HG03196 (cell line): Measurements from ENCODE around the gene NCAPG2.

Source experiments
- ATAC-seq: cut with Tn5 transposase; IDR thresholded peaks from one replicate; pipeline ENCODE4 v1.9.1; 2021; ENCODE audit not compliant: unreplicated experiment

NCAPG2 gene

GRCh38 chr7:158606129-158606528, 98.5 kb downstream of the NCAPG2 start:
- ATAC-seq, result no peak

- ATAC-seq, result no peak
Measured at GRCh38 chr7:158603773-158604755, 100.5 kb downstream of the NCAPG2 start.

- no peak for ATAC-seq
Measured at GRCh38 chr7:158602905-158603772, 101.5 kb downstream of the NCAPG2 start.

GRCh38 chr7:158602041-158602440, 102.6 kb downstream of the NCAPG2 start:
- ATAC-seq, result no peak

GRCh38 chr7:158601090-158601489, 103.5 kb downstream of the NCAPG2 start:
- ATAC-seq, result no peak

- no peak for ATAC-seq
Measured at GRCh38 chr7:158596745-158597144, 107.9 kb downstream of the NCAPG2 start.

- ATAC-seq, result no peak
Measured at GRCh38 chr7:158596309-158596708, 108.3 kb downstream of the NCAPG2 start.

- no peak for ATAC-seq
Measured at GRCh38 chr7:158595068-158595467, 109.5 kb downstream of the NCAPG2 start.

GRCh38 chr7:158592541-158592940, 112.1 kb downstream of the NCAPG2 start:
- no peak for ATAC-seq

- ATAC-seq, result no peak
Measured at GRCh38 chr7:158591944-158592343, 112.7 kb downstream of the NCAPG2 start.

- no peak for ATAC-seq
Measured at GRCh38 chr7:158590181-158590530, 114.4 kb downstream of the NCAPG2 start.

GRCh38 chr7:158589653-158590052, 115.0 kb downstream of the NCAPG2 start:
- no peak for ATAC-seq

GRCh38 chr7:158588878-158589442, 115.6 kb downstream of the NCAPG2 start:
- ATAC-seq, result no peak

- no peak for ATAC-seq
Measured at GRCh38 chr7:158588085-158588877, 116.3 kb downstream of the NCAPG2 start.

- no peak for ATAC-seq
Measured at GRCh38 chr7:158587162-158588084, 117.2 kb downstream of the NCAPG2 start, which contains the start of gene PTPRN2. TSS of gene PTPRN2 (minus strand) at chr7:158587823.

- ATAC-seq, result no peak
Measured at GRCh38 chr7:158586499-158587161, 118.0 kb downstream of the NCAPG2 start.

- ATAC-seq, result no peak
Measured at GRCh38 chr7:158585721-158586498, 118.7 kb downstream of the NCAPG2 start.

GRCh38 chr7:158584407-158584806, 120.2 kb downstream of the NCAPG2 start:
- no peak for ATAC-seq
